GM12873 (cell line): ENCODE measurements around the gene CDC42EP1.

ENCODE experiments used
- TF ChIP-seq, protein P1 (sequence below): IDR thresholded peaks from 2 replicates; pipeline ENCODE4 v1.5.1; 2012; ENCODE audit warnings: low read depth, mild to moderate bottlenecking, moderate library complexity, low read length, control low read depth; ENCODE audit not compliant: insufficient read depth; ENCODE audit errors: missing control alignments

The CDC42EP1 gene

DNA sequence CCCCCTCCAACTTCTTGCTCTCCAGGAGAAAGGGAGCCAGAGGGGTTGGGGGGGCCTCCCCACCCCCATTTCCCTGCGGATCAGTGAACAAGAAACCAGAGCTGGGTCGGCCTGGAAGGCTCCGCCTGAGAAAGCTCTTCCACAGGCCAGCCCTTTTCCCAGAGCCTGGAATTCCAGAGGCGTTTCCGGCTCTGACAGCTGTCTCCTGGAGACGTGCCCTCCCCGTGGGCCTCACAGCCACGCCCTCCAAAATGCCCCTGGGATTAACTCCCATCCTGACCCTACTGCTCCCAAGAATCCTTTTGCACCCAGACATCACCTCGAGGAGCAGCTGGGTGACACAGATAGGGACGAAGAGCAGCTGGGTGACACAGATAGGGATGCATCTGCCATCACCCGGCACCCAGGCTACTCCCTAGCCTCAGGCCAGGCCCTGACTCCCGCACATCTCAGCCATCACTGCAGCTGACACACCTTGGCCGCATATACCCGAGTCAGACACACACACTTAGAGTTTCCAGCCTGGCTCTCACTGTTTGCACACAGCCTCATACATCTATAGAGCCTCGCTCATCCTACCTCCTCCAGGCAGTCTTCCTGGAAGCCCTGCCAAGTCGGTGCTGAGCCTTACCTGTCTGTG lies 7.6 kb upstream of the CDC42EP1 start:
- TF ChIP-seq, protein P1, sequence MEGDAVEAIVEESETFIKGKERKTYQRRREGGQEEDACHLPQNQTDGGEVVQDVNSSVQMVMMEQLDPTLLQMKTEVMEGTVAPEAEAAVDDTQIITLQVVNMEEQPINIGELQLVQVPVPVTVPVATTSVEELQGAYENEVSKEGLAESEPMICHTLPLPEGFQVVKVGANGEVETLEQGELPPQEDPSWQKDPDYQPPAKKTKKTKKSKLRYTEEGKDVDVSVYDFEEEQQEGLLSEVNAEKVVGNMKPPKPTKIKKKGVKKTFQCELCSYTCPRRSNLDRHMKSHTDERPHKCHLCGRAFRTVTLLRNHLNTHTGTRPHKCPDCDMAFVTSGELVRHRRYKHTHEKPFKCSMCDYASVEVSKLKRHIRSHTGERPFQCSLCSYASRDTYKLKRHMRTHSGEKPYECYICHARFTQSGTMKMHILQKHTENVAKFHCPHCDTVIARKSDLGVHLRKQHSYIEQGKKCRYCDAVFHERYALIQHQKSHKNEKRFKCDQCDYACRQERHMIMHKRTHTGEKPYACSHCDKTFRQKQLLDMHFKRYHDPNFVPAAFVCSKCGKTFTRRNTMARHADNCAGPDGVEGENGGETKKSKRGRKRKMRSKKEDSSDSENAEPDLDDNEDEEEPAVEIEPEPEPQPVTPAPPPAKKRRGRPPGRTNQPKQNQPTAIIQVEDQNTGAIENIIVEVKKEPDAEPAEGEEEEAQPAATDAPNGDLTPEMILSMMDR: no peak

DNA sequence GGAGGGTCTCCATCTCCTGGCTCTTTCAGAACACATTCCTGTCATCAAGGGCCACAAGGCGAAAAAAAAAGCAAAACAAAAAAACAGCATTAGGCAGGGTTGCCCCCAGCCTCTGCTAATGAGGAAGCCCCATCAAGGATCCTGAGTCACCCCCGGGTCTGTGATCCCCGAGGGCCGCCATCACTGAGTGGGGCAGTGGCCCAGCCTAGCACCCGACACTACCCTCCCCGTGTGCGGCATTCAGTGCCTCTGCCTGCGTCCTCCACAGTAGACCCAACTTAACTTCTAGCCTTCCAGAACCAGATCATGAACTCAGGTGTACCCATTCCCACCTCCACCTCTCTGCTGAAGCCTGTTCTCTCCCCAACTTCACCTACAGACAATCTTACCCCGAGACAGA lies 6.6 kb upstream of the CDC42EP1 start:
- TF ChIP-seq, protein P1: no peak

DNA sequence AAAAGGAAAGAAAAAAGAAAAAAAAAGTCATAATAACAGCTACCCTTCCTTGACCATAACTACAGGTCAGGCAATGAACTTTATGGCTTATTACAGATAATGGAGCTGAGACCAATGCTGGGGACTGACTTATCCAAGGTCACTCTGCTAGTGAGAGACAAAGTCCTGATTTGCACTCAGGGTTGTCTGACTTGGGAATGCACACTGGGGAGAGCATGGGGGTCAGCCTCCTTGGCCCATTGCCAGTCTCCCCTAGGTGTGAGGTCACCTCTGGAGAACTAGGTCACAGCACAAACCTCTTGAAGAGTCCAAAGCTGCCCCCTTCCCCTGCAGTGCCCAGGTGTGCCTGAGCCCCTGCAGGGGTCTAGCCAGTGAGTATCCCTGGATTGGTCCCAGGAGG lies 5.3 kb upstream of the CDC42EP1 start:
- TF ChIP-seq, protein P1: no peak

DNA sequence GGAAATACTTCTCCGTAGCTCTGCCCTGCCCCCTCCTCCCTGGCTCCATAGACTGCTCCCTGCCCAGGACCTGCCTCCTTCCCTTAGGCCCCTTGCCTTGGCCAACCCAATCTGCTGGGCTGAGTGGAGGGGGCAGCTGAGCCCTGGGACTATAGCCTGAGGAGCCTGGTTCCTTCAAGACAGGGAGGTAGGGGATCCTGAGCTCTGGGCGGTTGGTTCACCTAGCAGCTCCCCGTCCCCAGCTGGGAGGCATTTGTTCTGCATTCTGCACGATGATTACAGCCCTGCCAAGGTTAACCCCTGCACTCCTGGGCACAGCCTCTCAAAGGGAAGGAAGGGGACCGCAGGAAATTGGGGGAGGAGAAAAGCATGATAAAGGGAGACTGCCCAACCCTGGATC lies 3.6 kb upstream of the CDC42EP1 start:
- TF ChIP-seq, protein P1: no peak

DNA sequence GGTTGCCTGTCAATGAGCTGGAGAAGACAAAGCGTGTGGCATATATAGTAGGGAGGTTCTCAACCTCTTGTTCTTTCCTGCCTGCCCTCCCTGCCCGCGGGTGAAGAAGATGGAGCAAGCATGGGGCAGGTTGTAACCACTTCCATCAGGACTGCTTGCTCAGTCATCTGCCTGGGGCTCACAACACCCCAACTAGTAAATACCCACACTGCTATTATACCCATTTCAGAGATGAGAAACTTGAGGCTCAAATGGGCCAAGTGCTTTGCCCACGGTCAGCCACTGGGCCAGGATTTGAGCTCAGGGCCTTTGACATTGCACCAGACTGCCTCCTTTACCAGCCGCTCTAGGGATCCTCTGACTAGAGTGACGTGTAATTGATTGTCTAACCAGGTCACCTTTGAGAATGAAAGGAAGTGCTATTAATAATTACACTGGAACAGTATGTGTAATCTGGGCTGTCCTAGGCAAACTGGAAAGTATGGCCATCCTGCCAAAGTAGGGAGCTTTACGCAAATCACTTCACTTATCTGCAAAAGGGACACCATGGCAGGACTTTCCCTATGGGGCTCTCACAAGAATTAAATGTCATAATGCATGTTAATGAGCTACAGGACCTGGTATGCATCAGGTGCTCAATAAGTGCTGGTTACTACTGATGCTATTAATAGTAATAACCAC lies 2.8 kb upstream of the CDC42EP1 start:
- TF ChIP-seq, protein P1: no peak

DNA sequence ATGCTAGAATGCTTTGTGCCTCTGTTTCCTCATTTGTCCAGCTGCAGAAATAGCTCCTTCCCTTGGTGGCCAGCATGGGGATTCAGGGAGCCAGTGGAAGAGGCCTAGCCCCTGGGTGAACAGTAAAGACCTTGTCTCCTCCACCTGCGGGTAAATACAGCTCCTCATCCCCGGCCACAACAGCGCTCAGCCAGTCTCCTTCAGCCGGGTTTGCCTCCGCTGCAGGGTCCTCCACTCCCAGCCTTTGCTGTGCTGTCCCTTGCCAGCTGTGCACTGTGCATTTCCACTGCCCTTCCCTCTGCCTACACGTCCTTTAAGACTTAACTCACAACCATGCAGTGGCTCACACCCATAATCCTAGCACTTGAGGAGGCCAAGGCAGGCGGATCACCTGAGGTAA lies 1.5 kb upstream of the CDC42EP1 start:
- TF ChIP-seq, protein P1: no peak

DNA sequence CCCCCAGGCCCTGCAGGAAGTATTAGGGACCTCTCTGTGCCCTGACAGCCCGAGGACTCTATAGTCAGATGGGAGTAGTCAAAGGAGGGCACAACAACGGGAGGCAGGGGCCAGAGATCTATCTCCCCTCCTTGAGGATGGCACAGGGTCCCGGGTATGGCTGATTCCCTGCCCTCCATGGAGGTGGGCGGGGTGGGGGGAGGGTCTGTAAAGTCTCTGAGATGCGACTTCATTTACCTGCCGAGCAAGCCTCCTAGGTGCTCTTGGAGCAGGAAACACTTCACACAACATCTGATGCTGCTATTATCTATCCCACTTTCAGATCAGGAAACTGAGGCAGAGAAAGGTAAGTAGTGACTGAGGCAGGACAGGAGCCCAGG lies 769 bp upstream of the CDC42EP1 start:
- TF ChIP-seq, protein P1: no peak
